Kidney epithelial cell (primary cell): ENCODE results near the gene ZCCHC24. TPM values are rescaled to one million over a fixed set of nuclear protein-coding genes. Genes with fewer than 3 reads are reported as not detected.

Experiments
- DNase-seq: peaks from one replicate; pipeline ENCODE4 v3.0.0-alpha.2; 2010; ENCODE audit warnings: low read depth
- H3K27me3 ChIP-seq: 2 replicates; pipeline ENCODE4 v1.6.0; 2011; ENCODE audit warnings: low read length; ENCODE audit not compliant: control insufficient read depth, insufficient read depth
- H3K36me3 ChIP-seq: 2 replicates; pipeline ENCODE4 v1.5.1; 2011; ENCODE audit warnings: low read length; ENCODE audit not compliant: control insufficient read depth, insufficient read depth
- H3K4me3 ChIP-seq: 2 replicates; pipeline ENCODE4 v1.5.1; 2011; ENCODE audit warnings: low read depth, mild to moderate bottlenecking, control low read depth, low read length
- total RNA-seq: library from RNA; depleted of rRNA; stranded (reverse); fragments of >200 nt; gene quantifications from 2 replicates; pipeline ENCODE4 v1.2.3, GENCODE V29; 2015
- TF ChIP-seq, protein P1 (sequence below): IDR thresholded peaks from 2 replicates; pipeline ENCODE4 v1.5.1; 2011; ENCODE audit warnings: mild to moderate bottlenecking, moderate library complexity, low read length, control low read depth, inconsistent platforms; ENCODE audit not compliant: insufficient read depth, poor library complexity, severe bottlenecking

Gene ZCCHC24
- total RNA-seq, 1 donor from 2014 or later = 6.2 TPM

DNA sequence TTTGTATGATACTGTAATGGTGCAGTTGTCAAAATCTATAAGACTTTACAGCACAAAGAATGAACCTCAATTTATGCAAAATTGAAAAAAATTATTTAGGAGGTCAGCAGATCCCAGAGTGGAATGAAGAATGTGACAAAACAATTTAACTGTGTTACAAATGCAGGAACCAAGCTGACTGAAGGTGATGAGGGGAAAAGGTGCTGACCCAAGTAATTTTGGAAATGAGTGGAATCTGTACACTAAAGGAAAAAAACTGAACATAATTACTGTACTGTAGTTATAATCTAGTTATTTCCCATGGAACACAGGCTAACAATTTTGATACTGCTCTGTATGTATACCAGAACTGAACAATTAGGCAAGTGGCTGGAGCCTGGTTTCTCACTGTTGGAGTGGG is 31.2 kb upstream of the ZCCHC24 start:
- no peaks in the 10 kb centered on the region for H3K27me3 ChIP-seq
- no peaks in the 10 kb centered on the region for H3K36me3 ChIP-seq
- DNase-seq = no peak
- no peak overlapping the region for H3K4me3 ChIP-seq
- TF ChIP-seq, protein P1, sequence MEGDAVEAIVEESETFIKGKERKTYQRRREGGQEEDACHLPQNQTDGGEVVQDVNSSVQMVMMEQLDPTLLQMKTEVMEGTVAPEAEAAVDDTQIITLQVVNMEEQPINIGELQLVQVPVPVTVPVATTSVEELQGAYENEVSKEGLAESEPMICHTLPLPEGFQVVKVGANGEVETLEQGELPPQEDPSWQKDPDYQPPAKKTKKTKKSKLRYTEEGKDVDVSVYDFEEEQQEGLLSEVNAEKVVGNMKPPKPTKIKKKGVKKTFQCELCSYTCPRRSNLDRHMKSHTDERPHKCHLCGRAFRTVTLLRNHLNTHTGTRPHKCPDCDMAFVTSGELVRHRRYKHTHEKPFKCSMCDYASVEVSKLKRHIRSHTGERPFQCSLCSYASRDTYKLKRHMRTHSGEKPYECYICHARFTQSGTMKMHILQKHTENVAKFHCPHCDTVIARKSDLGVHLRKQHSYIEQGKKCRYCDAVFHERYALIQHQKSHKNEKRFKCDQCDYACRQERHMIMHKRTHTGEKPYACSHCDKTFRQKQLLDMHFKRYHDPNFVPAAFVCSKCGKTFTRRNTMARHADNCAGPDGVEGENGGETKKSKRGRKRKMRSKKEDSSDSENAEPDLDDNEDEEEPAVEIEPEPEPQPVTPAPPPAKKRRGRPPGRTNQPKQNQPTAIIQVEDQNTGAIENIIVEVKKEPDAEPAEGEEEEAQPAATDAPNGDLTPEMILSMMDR = no peak

DNA sequence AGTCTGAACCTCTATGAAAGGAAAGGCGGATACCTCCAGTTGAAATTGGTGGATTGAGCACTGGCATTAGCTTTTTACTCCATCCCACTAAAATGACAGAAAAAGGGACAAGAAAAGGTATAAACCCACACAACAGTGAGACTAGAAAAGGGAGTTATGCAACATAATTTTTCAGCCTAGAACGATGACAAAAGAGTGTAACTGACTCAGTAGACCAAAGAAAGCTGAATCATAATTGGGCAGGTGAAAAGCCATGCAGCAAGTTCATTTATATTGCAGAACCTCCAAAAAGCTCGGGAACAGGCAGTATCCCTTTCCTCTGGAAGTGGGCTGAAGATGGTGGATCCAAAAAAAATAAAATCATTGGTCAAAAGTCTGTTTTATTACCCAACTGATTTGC is 30.5 kb upstream of the ZCCHC24 start:
- TF ChIP-seq, protein P1 = no peak
- Histone ChIP-seq H3K36me3 (no peaks in the 10 kb centered on the region), H3K27me3 (no peaks in the 10 kb centered on the region), H3K4me3 (no peak overlapping the region)
- no peak for DNase-seq

DNA sequence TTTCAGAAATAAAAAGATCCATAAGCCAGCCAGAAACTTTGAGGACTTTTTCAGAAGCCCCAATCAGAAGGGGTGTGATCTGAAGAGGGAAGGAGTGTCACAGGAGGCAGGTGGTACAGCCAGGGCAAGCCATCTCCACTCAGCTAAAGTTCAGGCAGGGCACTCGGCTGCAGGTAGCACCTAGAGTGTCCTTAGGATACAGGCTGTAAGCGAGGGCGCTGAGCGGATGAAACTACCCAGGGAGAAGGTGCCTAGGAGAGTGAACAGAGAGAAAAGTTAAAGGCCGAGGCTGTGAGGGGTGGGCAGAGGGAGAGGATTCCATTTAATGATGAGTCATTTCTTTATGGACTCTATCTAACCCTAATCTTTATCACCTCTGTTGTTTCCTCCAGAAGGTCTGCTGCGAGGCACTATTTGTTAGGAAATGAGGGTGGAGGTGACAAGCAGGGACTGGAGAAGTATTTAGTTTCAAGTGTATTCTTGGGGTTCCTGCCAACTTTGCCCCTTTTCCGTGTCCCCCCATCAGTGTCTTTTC is 29.8 kb upstream of the ZCCHC24 start:
- no peak for DNase-seq
- TF ChIP-seq, protein P1 = no peak
- no peaks in the 10 kb centered on the region for H3K27me3 ChIP-seq
- H3K36me3 ChIP-seq = no peaks in the 10 kb centered on the region
- H3K4me3 ChIP-seq = no peak overlapping the region

DNA sequence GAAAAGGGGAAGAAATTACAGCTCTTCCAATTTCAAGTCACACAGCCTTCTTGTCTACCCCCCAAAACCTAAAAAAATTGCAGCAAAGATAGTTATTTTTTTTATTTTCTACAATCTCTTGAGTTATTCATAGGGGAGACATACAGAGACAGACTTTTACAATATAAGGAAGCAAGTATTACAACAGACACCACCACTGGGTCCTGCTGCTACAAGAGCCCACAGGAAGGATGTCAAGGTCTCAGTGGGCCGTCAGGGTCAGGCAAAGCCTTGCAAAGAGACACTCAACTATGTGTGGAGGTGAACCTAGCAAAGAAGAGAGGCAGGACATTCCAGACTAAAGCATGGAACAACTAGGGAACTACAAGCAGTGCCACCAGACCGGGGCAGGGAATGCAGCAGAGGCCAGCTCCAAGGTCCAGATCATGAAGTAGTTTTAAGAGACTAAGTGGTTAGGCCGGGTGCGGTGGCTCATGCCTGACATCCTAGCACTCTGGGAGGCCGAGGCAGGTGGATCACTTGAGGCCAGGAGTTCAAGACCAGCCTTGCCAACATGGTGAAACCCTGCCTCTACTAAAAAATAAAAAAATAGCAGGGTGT is 28.2 kb upstream of the ZCCHC24 start:
- DNase-seq = no peak
- Histone ChIP-seq H3K4me3 (no peak overlapping the region), H3K27me3 (no peaks in the 10 kb centered on the region), H3K36me3 (no peaks in the 10 kb centered on the region)
- TF ChIP-seq, protein P1 = no peak

DNA sequence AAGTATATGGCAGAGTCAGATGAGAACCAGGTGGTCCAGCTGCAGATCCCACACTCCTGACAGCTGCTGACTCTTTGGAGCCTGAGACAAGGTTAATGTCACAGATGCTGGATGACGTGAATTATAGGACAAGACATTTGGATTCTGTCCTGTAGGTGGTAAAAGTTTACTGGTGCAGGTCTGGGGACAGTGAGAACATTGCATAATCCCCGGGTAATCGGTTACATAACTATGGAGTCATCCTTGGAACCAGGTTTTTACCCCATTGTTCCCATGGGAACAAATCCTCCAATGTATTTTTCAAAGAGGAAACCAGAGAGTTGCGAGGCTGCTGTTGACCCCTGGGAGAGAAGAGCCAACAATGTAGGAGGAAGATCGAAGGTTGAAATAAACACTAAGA is 27.5 kb upstream of the ZCCHC24 start:
- TF ChIP-seq, protein P1 = no peak
- no peaks in the 10 kb centered on the region for H3K36me3 ChIP-seq
- H3K4me3 ChIP-seq = no peak overlapping the region
- DNase-seq = no peak
- H3K27me3 ChIP-seq = no peaks in the 10 kb centered on the region

DNA sequence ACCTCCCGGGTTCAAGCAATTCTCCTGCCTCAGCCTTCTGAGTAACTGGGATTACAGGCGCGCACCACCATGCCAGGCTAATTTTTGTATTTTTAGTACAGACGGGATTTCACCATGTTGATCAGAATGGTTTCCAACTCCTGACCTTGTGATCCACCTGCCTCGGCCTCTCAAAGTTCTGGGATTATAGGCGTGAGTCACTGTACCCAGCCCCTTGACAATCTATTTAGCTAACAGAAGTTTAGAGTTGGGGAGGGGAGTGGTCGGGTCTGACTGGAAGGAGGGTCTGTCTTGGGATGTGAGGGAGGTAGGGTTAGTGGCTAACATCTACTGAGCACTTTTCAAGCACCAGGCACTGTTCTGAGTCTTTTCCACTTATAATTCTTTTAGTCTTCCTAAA is 27.0 kb upstream of the ZCCHC24 start:
- DNase-seq = no peak
- Histone ChIP-seq H3K36me3 (no peaks in the 10 kb centered on the region), H3K27me3 (no peaks in the 10 kb centered on the region), H3K4me3 (no peak overlapping the region)
- TF ChIP-seq, protein P1 = no peak
